Endodermal cell (in vitro differentiated cells): ENCODE measurements around the gene EPC2. TPM values are rescaled to one million over a fixed set of nuclear protein-coding genes. Genes with fewer than 3 reads are reported as not detected.
A peak's percentile ranks its signal among the peaks of the same experiment; 100 is the strongest.

Experiments used
- DNase-seq: peaks from one replicate; pipeline ENCODE4 v3.0.0-alpha.2; 2017
- H3K27ac ChIP-seq: 2 replicates; pipeline ENCODE4 v1.5.1; 2013; ENCODE audit warnings: mild to moderate bottlenecking, low read depth, low read length, moderate library complexity
- H3K27me3 ChIP-seq: 2 replicates; pipeline ENCODE4 v1.6.1; 2013; ENCODE audit warnings: mild to moderate bottlenecking, low read length, moderate library complexity; ENCODE audit not compliant: insufficient read depth, control insufficient read depth, poor library complexity, severe bottlenecking
- H3K36me3 ChIP-seq: 2 replicates; pipeline ENCODE4 v1.7.0; 2013; ENCODE audit warnings: mild to moderate bottlenecking, low read length, moderate library complexity; ENCODE audit not compliant: control insufficient read depth, insufficient read depth
- H3K4me1 ChIP-seq: one replicate; pipeline ENCODE4 v1.7.0; 2013; ENCODE audit warnings: low read length; ENCODE audit not compliant: control insufficient read depth, insufficient read depth
- H3K4me3 ChIP-seq: 2 replicates; pipeline ENCODE4 v1.5.1; 2013; ENCODE audit warnings: mild to moderate bottlenecking, low read length, moderate library complexity
- H3K9ac ChIP-seq: 2 replicates; pipeline ENCODE4 v1.6.1; 2013; ENCODE audit warnings: mild to moderate bottlenecking, low read length, moderate library complexity; ENCODE audit not compliant: poor library complexity, severe bottlenecking; ENCODE audit errors: extremely low read depth
- H3K9me3 ChIP-seq: 2 replicates; pipeline ENCODE4 v1.6.1; 2013; ENCODE audit warnings: mild to moderate bottlenecking, low read length, moderate library complexity; ENCODE audit not compliant: control insufficient read depth
- H3K27ac Mint-ChIP-seq: 2 replicates; pipeline ENCODE4 v1.8.0; 2020; ENCODE audit warnings: mixed read lengths
- H3K27me3 Mint-ChIP-seq: 2 replicates; pipeline ENCODE4 v1.8.0; 2021; ENCODE audit warnings: mild to moderate bottlenecking, mixed read lengths; ENCODE audit not compliant: insufficient read depth
- H3K36me3 Mint-ChIP-seq: 2 replicates; pipeline ENCODE4 v1.8.0; 2020; ENCODE audit warnings: low read depth, mixed read lengths
- H3K4me1 Mint-ChIP-seq: 2 replicates; pipeline ENCODE4 v1.8.0; 2020; ENCODE audit warnings: mixed read lengths
- H3K4me3 Mint-ChIP-seq: 2 replicates; pipeline ENCODE4 v1.8.0; 2020; ENCODE audit warnings: mild to moderate bottlenecking, moderate library complexity, mixed read lengths
- H3K9me3 Mint-ChIP-seq: 2 replicates; pipeline ENCODE4 v1.8.0; 2020; ENCODE audit warnings: mild to moderate bottlenecking, mixed read lengths
- WGBS, 2 experiments: methylation state at CpG; one replicate each; pipeline versions ENCODE4 v1.1.5 to v1.1.7; 2013; ENCODE audit warnings: missing lambda C conversion rate in 2 of 2, mixed read lengths in 1 of 2; ENCODE audit not compliant: insufficient coverage in 1 of 2, insufficient read length in 1 of 2; 5-methylcytosine and 5-hydroxymethylcytosine counted together
- total RNA-seq, 2 donors: library from RNA; stranded (reverse); fragmentation: NEBNext Ultra II Directional in 1 of 2; extraction: Animal tissue kit (Norgen Biotek cat#: 25700) in 1 of 2; gene quantifications; 2 replicates in 1 of 2; 3 replicates in 1 of 2; pipeline ENCODE4 v1.2.1, GENCODE V29; 2021
- TF ChIP-seq, protein P1 (sequence below): fragments of 200-600 bp; sonication (generic); conservative IDR thresholded peaks from 2 replicates; pipeline ENCODE4 v1.5.0; 2021; ENCODE audit warnings: antibody characterized with exemption, mild to moderate bottlenecking

EPC2 gene
- total RNA-seq, 2 donors from 2014 or later = 23.0 to 32.0 TPM

DNA sequence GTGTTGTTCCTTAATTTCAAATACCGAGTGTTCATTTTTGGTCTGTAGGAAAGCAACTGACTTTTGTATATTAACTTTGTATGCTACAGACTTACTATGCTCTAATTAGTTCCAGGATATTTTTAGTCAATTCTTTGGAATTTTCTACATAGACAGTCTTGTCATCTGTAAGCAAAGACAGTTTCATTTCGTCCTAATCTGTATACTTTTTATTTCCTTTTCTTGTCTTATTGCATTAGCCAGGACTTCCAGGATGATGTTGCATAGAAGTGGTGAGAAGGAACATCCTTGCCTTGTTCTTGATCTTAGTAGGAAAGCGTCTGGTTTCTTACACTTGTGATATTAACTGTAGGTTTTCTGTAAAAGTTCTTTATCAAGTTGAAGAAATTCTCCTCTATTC, 56.5 kb downstream of the EPC2 start:
- Mint-ChIP-seq H3K4me1 (no peaks in the 10 kb centered on the region), H3K4me3 (no peak overlapping the region), H3K9me3 (peaks cover 38% of the 10 kb centered on the region), H3K27ac (no peak overlapping the region), H3K27me3 (no peaks in the 10 kb centered on the region), H3K36me3 (peaks cover 73% of the 10 kb centered on the region)
- H3K9me3 ChIP-seq = peaks cover 54% of the 10 kb centered on the region
- no peaks in the 10 kb centered on the region for H3K27me3 ChIP-seq
- peak overlapping the region; percentile 19 for H3K4me3 ChIP-seq
- TF ChIP-seq, protein P1, sequence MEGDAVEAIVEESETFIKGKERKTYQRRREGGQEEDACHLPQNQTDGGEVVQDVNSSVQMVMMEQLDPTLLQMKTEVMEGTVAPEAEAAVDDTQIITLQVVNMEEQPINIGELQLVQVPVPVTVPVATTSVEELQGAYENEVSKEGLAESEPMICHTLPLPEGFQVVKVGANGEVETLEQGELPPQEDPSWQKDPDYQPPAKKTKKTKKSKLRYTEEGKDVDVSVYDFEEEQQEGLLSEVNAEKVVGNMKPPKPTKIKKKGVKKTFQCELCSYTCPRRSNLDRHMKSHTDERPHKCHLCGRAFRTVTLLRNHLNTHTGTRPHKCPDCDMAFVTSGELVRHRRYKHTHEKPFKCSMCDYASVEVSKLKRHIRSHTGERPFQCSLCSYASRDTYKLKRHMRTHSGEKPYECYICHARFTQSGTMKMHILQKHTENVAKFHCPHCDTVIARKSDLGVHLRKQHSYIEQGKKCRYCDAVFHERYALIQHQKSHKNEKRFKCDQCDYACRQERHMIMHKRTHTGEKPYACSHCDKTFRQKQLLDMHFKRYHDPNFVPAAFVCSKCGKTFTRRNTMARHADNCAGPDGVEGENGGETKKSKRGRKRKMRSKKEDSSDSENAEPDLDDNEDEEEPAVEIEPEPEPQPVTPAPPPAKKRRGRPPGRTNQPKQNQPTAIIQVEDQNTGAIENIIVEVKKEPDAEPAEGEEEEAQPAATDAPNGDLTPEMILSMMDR = no peak
- H3K36me3 ChIP-seq = peaks cover 63% of the 10 kb centered on the region
- WGBS, 2 experiments = 96 to 100% methylated on average over 1 to 3 of the region's 3 CpGs
- no peak for DNase-seq
- H3K27ac ChIP-seq = no peak overlapping the region
- H3K4me1 ChIP-seq = no peaks in the 10 kb centered on the region
- H3K9ac ChIP-seq = no peak overlapping the region

DNA sequence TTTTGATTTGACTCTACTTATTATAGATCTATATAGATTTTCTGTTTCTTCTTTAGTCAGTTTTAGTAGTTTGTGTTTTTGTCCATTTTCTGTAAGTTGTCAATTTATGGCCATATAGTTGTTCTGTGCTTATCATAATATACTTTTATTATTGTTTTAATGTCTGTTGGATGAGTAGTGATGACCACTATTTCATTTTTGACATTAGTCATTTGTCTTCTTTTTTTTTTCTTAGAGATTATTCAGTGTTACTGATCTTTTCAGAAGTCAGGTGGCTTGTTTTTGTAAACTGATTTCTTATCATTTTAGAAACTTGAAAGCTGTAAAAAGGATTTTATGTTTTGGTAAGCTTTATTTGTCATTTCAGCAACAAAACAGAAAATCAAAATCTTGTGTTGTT, 57.3 kb downstream of the EPC2 start:
- Histone ChIP-seq H3K36me3 (peaks cover 54% of the 10 kb centered on the region), H3K27ac (no peak overlapping the region), H3K9ac (no peak overlapping the region), H3K4me3 (no peak overlapping the region), H3K4me1 (no peaks in the 10 kb centered on the region), H3K27me3 (no peaks in the 10 kb centered on the region), H3K9me3 (peaks cover 54% of the 10 kb centered on the region)
- Mint-ChIP-seq H3K4me3 (no peak overlapping the region), H3K4me1 (no peaks in the 10 kb centered on the region), H3K36me3 (peaks cover 81% of the 10 kb centered on the region), H3K27ac (no peak overlapping the region), H3K27me3 (no peaks in the 10 kb centered on the region), H3K9me3 (peaks cover 47% of the 10 kb centered on the region)
- TF ChIP-seq, protein P1 = no peak
- no peak for DNase-seq

DNA sequence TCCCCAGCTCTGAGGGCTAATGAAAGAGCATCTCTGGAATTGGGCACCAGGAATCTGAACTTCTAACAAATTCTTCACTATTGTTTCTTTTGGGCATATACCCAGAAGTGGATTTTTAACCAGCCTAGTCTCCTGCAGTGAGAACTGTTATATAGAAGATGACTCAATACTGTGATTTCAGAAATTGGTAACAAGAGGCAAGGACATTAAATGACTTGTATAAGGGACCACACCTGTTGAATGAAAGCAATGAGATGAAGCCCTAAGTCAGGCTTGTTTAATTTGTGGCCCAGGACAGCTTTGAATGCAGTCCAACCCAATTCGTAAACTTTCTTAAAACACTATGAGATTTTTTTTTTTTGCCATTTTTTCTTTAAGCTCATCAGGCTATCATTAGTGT, 57.9 kb downstream of the EPC2 start:
- H3K36me3 Mint-ChIP-seq = peaks cover 83% of the 10 kb centered on the region
- no peaks in the 10 kb centered on the region for H3K27me3 Mint-ChIP-seq
- TF ChIP-seq, protein P1 = no peak
- no peak overlapping the region for H3K9ac ChIP-seq
- 94 to 100% methylated on average over 1 of the region's 1 CpG for WGBS, 2 experiments
- H3K36me3 ChIP-seq = peaks cover 52% of the 10 kb centered on the region
- H3K4me3 ChIP-seq = no peak overlapping the region
- H3K4me1 ChIP-seq = no peaks in the 10 kb centered on the region
- peaks cover 54% of the 10 kb centered on the region for H3K9me3 ChIP-seq
- H3K27ac Mint-ChIP-seq = no peak overlapping the region
- no peaks in the 10 kb centered on the region for H3K27me3 ChIP-seq
- no peak overlapping the region for H3K27ac ChIP-seq
- no peak overlapping the region for H3K4me3 Mint-ChIP-seq
- no peaks in the 10 kb centered on the region for H3K4me1 Mint-ChIP-seq
- H3K9me3 Mint-ChIP-seq = peaks cover 53% of the 10 kb centered on the region
- DNase-seq = no peak
